Hematopoietic multipotent progenitor cell treated with erythropoietin and hydrocortisone succinate and interleukin-3 and kit ligand, for 6 days (in vitro differentiated cells): ENCODE data around the gene ALOX12B.
"Not testable (repeated sequence)": the region's sequence is repeated elsewhere in the genome, so short reads cannot be mapped to it uniquely, and the experiment has no call there.

Experiments
- DNase-seq: peaks from one replicate; pipeline ENCODE4 v3.0.0-alpha.2; 2015

ALOX12B gene

DNA sequence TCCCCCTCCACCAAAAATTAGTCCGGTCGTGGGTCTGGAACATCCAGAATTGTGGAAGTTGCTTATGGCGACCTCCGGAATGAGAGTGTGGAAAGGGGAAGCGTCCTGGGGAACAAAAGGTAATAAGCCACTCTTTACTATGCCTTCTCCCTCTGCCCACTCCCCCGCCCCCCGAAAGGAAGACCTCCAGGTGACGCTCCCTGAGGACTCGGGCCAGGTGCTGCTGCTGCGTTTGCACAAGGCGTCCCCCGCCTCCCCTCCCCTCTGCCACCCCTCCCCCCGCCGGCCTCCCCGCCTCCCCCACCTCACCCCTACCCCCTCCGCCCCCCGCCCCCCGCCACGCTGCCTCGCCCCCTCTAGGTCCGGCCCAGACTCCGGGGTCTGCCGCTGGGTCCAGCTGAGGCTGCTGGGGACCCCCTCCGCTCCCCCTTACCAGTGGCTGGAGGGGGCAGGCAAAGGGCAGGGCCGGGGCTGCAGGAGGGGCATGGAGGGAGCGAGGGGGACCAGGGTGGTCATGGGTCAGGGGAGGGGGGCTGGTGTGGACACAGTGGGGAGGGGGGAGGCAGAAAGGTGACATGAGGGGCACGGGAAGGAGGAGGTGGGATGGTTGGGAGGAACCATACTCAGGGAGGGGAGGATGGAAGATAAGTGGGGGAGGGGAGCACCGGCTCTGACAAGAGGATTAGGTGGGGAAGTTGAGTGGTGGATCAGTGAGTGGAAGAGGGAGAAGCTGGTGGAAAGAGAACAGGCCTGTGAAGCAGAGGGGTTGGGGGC, 23.6 kb downstream of the ALOX12B start:
- DNase-seq, result peak; percentile 57

DNA sequence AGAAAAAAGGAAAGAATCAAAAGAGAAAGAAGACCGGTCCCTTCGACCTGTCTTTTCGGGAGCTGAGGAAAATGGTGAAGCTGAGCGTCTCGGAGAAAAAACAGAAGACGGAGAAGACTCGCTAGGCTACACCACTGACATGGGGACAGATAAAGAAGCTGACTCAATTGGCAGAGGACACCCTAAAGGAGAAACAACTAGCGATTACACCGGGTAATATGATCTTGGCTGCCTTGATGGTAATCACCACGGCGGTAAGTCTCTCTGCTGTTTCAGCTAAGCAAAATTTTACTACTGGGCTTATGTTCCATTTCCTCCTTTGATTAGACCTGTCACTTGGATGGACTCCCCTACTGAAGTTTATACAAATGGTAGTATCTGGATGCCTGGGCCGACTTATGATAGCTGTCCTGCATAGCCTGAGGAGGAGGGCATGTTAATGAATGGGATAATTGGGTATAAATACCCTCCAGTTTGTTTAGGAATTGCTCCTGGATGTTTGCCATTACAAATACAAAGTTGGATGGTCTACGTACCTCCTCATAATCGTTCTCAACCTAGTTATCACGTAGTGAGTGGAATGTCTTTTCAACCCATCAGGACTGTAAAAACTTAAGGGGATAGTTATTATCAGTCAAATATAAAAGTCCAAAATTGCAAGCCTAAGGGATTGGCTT, 24.6 kb downstream of the ALOX12B start:
- peak; percentile 74 for DNase-seq

DNA sequence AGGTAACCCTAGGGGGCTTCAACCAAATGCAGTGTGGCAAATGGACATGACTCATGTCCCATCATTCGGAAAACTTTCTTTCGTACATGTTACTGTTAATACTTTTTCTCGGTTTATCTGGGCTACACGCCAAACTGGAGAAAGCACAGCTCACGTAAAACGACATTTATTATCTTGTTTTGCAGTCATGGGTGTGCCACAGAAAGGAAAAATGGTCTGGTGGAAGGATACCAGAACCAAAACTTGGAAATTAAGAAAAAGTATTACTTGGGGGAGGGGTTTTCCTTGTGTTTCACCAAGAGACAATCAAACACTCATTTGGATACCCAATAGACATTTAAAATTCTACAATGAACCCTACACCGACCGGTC, 25.1 kb downstream of the ALOX12B start:
- DNase-seq, result peak; percentile 94

DNA sequence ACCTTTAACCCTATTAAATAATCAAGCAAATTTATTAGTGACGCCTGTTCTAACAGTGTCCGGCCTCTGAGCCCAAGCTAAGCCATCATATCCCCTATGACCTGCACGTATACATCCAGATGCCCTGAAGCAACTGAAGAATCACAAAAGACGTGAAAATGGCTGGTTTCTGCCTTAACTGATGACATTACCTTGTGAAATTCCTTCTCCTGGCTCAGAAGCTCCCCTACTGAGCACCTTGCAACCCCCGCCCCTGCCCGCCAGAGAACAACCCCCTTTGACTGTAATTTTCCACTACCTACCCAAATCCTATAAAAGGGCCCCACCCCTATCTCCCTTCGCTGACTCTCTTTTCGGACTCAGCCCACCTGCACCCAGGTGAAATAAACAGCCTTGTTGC, 25.7 kb downstream of the ALOX12B start:
- not testable (repeated sequence) for DNase-seq

DNA sequence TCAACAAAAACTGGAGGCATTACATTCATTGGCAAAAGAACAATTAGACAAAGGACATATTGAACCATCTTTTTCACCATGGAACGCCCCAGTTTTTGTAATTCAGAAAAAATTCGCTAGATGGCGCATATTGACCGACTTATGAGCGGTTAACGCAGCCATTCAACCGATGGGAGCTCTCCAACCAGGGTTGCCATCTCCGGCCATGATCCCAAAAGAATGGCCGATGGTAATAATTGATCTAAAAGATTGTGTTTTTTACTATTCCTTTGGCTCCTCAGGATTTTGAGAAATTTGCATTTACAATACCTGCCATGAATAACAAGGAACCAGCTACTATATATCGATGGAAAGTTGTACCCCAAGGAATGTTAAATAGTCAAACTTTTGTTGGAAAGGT, 27.2 kb downstream of the ALOX12B start:
- peak; percentile 91 for DNase-seq

DNA sequence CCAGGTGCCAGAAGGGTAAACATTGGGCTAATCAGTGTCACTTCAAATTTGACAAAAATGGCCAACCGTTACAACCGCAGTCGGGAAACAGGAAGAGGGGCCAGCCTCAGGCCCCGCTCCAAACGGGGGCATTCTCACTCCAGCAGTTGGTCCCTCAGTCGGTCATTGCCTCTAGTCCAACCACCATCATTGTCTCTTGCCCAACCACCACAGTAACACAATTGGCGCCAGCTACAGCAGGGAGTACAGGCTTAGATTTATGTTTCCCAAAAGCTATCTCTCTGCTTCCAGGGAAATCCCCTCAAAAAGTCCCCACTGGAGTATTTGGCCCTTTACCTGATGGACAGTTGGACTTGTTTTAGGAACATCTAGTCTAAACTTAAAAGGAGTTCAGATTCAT, 28.4 kb downstream of the ALOX12B start:
- no peak for DNase-seq

DNA sequence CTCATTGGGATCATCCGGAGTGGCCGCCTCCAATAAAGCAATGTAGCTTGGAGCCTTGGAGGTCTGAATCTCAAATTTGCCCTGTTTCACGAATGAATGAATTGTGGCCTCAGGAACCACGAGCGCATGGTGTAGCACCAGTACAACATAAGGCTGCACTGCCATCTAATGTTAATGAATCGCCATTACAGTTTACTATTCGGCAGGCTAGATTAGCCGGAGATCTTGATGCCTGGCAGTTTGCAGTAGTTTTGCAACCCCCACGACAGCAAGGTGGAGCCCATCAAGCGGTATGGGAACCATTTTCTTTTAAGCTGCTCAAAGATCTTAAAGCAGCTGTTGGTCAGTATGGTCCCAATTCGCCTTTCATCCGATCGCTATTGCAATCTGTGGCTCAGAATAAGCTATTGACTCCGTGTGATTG, 29.8 kb downstream of the ALOX12B start:
- DNase-seq, result peak; percentile 97

DNA sequence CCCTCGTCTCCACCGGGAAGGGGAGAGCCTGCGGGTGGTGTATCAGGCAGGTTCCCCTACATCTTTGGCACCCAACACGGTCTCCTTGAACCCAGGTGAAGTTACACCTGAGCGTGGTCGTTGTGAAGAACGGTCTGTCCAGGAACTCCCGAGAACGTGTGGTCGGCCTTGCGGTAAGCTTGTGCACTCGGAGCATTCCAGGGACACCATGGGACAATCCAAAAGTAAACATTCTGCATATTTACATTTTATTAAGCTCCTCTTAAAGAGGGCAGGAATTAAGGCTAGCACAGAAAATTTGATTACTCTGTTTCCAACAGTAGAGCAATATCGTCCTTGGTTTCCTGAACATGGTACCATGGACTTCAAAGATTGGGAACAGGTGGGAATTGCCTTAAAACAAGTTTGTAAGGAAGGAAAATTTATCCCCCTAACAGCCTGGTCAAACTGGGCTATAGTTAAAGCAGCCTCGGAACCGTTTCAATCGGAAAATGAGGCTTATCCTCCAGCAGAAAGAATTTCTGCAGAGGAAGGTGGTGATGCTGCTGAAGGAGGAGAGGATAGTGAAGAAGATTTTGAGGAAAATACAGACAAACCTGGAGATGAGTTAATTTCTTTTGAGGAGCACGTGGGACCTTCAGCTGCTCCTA, 30.4 kb downstream of the ALOX12B start:
- no peak for DNase-seq

DNA sequence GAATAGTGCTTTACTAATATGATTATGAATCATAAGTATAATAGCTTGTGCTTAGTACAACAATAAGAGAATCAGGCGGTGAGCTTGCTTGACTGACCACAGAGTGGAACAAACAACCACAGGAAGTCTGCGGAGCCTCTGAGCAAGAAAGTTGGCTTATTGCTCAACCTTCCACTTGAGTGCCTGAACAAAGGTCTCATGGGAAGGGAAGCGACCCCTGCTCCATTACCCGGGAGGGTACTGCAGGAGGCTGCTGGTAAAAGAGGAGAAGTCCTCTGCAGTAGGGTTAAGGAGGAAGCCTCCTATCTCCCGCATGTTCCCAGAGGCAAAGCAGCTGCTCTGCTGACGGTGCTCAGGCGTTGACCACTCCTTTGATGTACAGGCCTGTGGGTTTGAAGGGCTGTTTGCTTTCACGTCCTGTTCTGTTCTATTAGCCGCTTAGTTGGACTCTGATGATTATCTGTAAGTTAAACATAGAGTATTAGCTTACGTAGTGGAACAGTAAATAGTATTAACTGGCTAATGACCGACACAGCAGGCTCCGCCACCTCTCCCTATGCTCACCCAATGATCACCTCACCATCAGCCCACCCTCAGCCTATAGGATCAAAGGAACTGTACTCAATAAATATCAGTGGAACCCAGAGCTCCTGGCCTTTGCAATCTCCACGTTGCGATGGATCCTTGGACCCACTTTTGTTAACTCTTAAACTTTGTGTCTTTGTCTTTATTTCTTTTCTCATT, 31.1 kb downstream of the ALOX12B start:
- DNase-seq, result peak; percentile 83

DNA sequence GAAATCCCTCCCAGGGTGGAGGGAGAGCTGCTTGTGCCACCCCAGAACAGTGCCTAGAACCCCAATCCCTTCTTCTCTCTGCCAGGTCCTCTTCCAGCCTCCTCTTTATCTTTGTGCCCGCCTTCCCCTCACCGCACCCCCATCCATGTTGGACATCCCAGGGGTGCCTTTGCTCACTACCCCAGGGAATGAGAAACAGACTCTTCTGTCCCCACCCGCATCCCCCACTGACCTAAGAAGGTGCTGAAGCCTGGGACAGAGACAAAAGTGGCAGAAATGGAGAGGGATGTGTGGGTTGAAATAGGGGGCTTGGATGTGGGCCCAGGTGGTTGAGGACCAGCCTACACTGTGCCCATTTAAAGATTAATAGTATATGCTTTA, 31.7 kb downstream of the ALOX12B start:
- DNase-seq, result no peak

DNA sequence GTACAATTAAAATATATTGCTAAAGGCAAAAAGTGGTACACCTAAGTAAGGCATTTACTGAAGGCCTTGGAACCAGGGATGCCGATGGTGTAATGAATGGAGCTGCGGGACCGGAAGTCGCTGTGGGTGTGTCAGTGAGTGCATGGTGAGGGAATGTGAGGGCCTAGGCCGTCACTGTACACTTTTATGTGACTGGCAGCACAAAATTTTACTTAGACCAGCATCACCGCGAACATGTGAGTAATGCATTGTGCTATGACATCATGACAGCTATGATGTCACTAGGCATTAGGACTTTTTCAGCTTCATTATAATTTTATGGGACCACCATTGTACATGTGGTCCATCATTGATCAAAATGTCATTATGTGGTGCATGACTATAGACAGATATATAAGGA, 33.9 kb downstream of the ALOX12B start:
- DNase-seq, result no peak

DNA sequence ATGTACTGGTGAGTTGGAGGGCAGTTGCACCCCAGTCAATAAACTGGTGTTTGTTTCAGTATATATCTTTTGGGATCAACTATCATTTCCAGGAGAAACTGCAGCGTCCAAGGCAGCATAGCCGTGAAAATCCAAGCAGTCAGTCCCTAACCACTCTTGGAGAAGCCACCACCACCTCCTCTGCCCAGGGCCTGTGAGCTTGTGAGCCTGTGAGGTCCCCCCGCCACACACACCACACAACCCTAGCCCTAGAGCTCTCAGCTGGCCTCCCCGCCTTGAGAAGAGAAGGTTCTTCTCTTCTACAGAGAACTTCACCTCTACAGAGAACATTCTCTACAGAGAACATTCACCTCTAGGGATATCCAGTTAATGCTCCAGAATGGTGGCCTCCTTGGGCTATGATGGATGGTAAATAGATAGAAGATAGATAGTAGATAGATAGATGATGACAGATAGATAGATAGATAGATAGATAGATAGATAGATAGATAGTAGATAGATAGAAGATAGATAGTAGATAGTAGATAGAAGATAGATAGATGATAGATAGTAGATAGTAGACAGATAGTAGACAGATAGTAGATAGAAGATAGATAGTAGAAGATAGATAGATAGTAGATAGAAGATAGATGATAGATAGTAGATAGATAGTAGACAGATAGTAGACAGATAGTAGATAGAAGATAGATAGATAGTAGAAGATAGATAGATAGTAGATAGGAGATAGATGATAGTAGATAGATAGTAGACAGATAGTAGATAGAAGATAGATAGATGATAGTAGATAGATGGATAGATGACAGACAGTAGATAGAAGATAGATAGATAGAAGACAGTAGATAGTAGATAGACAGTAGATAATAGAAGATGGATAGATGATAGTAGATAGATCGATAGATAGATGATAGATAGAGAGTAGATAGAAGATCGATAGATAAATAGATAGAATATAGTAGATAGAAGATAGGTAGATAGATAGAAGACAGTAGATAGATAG, 35.0 kb downstream of the ALOX12B start:
- no peak for DNase-seq

DNA sequence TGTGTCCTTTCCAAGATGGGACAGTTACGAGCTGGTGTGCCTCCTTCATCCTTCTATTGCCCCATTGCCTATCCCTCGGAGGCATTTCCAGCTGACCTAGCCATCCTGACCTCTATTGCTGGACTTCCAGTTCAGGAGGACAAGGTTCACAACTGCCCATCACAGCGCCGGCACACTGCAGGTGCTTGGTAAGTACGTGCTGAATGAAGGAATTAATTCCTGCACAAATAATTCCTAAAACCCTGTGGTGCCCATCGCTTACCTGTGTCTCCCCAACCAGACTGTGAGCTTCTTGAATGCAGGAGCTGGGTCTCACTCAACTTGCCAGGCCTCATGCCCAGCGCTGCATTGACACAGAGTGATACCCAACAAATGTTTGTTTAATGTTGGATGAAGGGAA, 35.7 kb downstream of the ALOX12B start:
- no peak for DNase-seq

DNA sequence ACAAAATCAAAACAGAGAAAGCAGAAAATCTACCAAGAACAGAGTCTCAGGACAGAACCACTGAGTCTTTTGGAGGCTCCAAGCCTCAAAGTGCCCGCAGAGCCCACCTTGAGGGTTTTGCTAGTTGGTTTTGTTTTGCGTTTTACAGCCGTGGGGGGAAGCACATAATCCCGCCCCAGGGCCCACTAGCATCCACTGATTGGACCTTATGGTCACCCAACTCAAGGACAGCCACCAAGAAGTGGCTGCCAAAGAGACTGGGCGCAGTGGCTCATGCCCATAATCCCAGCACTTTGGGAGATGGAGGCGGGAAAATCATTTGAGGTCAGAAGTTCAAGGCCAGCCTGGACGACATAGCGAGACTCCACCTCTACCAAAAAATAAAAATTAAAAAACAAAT, 38.8 kb downstream of the ALOX12B start:
- DNase-seq, result no peak

DNA sequence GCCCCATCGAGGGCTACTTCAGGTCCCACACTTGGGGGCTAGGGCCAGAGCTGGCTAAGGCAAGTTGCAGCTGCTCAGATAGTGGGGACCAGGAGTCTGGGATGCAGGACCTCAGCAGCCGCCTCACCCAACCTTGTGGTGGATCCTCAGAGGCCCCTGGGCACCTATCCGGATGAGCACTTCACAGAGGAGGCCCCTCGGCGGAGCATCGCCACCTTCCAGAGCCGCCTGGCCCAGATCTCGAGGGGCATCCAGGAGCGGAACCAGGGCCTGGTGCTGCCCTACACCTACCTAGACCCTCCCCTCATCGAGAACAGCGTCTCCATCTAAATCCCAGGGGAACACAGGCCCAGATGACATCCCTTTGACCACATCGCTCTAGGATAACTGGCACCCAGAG, 39.3 kb downstream of the ALOX12B start:
- DNase-seq, result no peak

DNA sequence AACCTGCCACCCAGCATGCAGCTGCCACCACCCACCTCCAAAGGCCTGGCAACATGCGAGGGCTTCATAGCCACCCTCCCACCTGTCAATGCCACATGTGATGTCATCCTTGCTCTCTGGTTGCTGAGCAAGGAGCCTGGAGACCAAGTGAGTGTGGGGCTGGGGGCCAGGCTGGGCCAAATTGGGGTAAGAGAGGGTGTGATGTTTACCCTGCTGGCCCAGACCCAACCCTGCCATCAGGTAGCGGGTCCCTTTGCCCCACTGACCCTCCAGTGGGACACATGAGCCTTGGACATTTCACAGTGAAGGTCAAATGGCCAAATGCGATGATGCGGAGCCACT, 39.8 kb downstream of the ALOX12B start:
- no peak for DNase-seq

DNA sequence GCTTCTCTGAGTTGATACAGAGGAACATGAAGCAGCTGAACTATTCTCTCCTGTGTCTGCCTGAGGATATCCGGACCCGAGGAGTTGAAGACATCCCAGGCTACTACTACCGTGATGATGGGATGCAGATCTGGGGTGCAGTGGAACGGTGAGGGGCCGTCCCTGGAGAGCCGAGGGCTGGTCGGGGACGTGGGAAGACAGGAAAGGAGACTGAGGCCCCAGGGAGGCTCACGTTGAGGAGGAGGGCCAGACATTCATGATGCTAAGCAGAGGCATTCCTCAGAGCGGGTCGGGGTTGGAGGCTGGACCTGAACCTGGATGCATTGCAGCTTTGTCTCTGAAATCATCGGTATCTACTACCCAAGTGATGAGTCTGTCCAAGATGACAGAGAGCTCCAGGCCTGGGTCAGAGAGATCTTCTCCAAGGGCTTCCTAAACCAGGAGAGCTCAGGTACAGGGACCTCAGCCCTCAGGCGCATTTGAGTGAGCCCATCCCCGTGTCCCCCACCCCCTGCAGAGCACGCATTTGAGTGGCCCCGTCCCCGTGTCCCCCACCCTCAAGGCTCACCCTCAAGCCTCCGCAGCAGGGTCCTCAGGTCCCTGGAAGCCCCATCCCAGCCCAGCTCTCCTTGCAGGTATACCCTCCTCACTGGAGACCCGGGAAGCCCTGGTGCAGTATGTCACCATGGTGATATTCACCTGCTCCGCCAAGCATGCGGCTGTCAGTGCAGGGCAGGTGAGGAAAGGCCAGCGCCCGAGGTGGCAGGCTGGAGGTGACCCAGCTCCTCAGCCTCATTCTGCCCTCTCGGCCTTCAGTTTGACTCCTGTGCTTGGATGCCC, 40.4 kb downstream of the ALOX12B start:
- no peak for DNase-seq

DNA sequence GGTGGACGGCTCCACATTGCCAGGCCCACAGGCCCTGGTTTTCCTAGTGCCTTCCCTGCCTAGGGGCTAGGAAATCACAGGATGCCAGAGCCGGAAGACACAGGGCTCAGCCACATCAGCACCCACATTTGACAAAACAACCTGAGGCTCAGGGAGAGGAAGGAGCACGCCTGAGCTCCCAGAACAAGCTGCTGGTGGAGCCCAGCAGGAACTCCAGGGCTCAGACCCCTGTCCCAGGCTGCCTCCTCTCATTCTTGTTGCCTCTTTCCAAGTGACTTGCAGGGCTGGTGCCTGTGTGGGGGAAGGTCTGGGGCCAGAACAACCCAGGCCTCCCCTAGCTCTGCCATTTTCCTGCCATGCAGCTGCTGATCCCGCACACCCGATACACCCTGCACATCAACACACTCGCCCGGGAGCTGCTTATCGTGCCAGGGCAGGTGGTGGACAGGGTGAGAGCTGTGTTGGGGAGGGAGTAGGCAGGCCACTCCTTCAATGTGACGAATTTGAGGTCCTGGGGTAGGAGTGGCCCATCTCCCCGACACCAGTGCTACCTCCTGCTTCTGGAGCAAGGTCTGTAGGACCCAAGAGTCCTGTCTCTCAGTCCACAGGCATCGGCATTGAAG, 41.1 kb downstream of the ALOX12B start:
- DNase-seq, result no peak

DNA sequence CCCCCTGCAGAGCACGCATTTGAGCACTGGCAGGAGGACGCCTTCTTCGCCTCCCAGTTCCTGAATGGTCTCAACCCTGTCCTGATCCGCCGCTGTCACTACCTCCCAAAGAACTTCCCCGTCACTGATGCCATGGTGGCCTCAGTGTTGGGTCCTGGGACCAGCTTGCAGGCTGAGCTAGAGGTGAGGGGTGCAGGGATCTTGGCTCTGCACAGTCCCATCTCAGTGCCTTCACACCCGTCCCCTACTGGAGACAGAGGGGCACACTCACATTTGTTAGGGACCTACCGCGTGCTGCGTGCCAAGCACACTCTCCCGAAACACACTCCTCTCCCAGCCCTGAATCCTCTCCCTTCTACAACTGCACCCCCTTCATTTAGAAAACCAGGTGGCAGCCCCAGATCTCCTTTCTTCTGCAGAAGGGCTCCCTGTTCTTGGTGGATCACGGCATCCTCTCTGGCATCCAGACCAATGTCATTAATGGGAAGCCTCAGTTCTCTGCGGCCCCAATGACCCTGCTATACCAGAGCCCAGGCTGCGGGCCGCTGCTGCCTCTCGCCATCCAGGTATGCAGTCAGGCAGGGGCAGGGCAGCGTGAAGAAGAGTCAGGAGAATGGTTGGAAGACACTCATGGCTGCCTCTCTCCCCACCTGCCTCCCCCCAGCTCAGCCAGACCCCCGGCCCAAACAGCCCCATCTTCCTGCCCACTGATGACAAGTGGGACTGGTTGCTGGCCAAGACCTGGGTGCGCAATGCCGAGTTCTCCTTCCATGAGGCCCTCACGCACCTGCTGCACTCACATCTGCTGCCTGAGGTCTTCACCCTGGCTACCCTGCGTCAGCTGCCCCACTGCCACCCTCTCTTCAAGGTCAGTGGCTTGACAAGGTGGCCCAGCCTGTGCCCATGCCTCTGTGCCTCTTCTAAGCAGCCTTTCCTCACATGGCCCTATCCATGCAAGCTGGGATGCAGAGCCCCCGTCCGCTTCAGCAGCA, 42.4 kb downstream of the ALOX12B start:
- DNase-seq, result no peak

DNA sequence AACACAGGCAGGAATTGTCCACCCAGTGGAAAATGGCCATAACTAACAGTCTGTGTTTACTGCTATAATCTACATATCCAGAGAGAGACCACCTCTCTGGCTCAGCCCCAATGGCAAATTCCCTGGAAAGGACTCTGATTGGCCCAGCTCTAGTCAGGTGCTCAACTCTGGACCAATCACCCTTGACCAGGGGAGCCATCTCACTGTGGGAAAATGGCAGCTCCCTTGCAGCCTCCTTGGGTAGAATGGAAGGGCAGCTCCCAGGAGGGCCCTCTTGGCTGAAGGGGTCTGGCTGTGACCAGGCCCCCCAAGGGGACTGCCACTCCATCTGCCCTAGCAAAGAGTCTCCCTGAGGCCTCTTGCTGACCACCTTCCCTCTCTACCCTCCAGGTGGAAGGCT, 45.5 kb downstream of the ALOX12B start:
- DNase-seq, result no peak
